Endometrium (tissue), 2 donors: Measurements from ENCODE around the gene ANGEL1.

ENCODE experiments used
- FAIRE-seq: peaks from 2 replicates; lab custom pipeline; 2012; peaks lifted over from hg19 to GRCh38; lab: Jason Lieb, UNC
- donor health status: control.
- donor health status: control.

Gene ANGEL1

DNA sequence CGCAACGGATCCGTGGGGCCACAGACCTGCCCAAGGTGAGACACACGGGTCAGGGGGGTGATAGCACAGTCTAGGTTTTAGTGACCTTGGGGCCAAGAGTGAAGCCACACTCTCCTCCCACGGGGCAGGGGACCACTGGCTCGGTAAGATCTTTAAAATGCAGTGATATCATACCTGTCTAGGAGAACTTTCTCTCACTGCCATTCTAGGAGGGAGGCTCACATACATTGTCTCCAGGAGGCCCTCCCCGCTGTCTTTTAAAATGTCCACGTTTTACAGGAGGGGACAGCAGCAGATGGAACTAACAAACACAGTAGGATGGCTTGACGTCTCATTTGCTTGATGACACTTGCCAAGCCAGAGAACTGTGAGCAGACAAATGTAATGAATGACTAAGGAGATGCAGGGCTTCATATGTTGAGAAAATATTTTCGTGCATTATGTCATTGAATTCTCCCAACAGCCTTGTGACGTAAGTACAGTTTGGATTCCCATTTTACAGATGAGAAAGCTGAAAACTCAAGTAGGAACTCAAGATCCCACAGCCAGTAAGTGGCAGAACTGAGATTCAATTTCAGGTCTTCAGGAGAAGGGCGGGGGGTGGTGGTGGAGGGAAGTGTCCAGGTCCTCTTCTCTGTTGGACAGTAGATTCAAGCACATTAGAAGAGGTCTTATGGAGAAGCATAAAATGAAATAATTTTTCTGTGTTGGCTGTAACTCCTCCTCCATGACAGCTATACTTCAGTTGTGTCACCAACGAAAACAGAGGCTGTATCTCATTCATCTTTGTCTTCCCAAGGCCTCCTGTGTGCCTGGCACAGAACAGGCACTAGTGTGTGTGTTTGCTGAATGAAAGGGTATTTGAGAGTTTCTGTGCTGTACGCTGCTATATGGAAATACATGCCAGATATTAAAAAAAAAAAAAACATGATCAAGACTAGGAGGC lies 49.3 kb downstream of the ANGEL1 start:
- no peak for FAIRE-seq

DNA sequence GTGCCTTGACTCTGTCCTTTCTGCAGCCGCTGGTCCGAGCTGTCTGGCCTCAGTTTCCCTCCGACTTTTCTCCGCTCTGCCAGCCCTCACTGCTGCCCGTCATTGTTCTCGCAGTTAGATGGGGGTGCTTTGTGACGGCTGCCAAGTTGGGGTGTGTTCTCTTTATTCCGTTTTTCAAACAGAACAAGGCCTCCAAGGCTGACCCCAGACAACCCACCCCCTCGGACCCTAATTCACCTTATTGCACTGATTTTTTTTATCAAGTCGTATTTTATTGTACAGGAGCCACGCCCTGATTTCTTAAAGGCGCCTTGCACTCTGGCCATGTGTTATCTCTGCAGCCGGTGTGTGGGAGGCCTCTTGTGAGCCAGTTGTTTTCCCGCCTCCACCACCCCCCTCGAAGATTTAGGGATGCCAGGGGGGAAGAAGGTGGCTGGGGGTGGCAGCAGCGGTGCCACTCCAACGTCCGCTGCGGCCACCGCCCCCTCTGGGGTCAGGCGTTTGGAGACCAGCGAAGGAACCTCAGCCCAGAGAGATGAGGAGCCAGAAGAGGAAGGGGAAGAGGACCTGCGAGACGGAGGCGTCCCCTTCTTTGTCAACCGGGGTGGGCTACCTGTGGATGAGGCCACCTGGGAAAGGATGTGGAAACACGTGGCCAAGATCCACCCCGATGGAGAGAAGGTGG lies 50.1 kb downstream of the ANGEL1 start:
- no peak for FAIRE-seq

DNA sequence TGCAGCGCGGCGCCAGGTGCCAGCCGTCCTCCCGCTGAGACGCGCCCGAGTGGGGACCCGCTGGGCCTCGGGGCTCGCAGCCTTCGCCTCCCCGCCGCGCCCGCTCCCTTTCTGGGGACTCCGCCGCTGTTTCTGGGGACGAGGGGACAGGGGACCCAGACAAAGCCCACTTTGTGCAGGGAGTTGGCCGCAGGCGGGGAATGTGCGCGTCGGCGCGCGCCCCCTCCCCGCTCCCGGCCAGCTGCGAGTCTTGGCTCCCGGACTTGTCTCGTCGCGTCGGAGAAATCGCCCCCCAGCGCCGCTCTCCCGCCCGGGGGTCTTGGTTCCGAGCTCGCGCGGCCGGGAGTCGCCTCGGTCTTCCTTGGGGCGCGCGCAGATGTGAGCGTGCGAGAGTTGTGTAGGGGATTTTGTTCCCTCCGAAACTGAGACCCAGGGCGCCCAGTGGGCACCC lies 50.7 kb downstream of the ANGEL1 start:
- FAIRE-seq = no peak

DNA sequence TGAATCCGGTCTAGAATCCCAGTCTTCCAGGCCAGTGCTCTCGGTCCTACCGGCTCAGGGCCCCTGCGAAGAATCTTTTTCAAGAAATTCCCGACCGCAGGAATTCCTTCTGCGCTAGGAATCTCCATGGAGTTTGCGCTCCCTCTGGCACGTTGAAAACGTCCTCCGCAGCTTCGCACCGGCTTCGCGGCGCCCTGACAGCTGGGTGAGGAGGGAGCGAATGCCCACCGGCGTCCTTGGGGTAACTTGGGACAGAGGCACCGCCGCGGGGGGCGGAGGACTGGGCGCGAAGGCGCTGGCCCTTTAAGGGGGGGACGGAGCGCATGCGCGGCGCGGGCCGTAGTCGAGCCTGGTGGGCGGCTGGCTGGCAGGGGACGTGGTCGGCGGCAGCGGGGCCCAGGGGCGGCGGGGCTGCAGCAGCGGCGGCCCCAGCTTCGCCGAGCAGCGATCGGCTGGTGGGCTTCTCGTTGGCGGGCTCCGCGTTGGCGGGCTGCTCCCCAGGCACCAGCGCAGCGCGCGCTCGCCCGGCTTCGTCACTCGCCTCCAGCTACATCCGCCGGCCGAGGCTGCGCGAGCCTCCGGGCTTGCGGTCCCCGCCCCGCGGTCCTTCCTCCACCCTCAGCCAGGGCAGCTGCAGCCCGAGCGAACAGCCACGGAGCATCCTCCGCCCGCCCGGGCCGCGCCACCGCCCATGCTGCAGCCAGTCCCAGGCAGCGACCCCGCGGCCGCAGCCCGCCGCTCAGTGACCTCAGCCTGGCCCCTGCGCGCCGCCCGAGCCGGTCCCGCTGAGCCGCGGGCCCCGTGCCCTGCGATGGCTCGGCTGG lies 51.3 kb downstream of the ANGEL1 start, which contains the start of gene VASH1:
Gene VASH1 (plus strand): TSS at position 333 of the 824 bp plus-strand sequence. CDS start 1,354 bp downstream, outside the sequence.
- no peak for FAIRE-seq

DNA sequence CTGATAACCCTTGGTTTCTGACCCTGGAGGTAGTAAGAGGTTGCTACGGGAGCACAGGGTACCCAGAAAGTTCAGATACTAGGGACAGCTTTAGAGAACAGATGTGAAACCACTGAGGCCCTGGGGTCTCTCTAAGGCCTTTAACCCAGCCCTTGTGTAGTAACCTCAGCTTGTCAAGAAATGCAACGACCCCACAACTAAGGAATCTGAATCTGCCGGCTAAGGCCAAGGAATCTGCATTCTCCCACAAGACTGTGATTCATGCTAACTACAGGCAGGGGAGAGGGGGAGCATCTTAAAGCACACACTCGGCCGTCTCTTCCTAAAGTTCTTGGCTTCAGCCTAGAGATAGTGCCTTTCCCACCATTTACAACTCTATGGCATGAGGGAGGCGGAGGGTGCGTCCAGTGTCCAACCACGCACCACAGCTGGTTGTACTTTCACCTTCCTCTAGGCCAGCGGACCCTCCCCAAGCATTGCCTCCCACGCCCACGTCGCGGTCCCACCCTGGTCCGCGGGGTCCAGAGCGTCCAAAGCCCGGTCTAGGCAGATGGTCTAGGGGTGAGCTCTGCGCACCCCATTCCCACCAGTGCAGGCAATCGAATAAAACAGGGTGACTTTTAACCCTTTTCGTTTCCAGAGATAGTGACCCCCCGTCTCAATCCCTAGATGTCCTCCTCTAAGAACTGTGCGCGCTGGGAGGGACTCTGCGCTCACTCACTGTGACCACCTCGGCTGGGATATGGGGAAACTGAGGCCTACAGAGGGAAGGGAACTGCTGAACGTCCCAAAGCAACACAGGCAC lies 52.1 kb downstream of the ANGEL1 start:
- no peak for FAIRE-seq

DNA sequence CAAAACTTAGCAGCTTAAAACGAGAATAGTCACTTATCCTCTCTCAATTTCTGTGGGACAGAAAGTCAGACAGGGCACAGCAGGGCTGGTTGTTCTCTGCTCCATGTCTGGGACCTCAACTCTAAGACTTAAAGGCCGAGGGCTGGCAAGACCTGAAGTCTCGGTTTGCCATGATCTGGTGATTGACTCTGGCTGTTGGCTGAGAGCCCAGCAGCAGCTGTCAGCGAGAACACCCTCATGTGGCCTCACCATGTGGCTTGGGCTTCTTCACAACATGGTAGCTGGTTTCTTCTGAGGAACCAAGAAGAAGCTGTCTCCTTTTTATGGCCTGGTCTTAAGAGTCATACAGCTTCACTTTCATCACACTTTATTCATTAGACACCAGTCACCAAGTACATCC lies 53.1 kb downstream of the ANGEL1 start:
- no peak for FAIRE-seq

DNA sequence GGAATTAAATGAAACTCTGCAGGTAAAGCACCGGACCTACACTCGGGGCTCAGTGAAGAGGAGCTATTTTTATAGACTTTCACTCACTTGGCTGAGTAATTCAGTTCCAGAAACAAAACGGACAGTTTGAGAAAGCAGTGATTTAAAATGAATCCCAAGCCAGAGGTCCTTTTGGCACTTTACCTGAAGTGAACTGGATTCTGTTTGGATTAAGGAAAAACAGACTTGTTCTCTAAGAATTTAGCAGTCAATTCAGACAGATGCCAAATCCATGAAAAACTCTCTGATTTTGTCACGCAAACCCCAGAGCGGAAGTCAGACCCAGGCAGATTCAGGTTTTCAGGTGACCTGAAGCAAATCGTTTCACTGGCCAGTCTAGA lies 56.3 kb downstream of the ANGEL1 start:
- no peak for FAIRE-seq

DNA sequence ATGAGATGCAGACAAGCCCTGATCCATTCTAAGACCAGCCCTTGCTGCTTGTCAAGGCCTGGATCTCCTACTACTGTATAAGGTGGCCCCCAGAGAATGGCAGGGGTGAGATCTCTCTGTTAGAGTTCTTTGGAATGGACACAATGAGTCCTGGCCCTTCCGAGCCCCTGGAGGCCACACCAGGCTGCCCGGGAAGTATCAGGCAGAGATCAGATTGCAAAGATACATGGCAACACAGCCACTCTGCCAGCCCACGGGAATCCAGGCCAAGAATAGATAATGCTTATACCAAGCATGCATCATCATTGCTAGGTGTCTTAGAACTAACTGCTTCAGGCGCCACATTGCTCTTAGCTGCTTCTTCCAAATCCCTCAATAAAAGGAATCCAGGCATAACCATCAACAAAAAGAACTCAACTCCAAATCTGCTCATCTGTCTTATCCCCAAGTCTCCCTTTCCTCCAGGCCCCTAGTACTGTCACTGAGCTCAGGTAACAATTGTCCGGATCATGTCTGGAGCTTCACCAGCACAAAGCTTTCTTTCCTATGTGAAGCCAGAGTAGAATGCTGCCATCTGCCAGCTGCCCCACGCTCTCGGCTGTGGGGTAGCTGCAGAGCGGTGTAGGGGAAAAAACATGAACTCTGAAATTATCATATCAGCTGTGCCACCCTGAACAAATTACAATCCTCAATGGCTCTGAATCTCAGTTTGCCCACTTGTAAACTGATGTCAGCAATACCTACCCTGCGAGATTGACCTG lies 56.9 kb downstream of the ANGEL1 start:
- no peak for FAIRE-seq

DNA sequence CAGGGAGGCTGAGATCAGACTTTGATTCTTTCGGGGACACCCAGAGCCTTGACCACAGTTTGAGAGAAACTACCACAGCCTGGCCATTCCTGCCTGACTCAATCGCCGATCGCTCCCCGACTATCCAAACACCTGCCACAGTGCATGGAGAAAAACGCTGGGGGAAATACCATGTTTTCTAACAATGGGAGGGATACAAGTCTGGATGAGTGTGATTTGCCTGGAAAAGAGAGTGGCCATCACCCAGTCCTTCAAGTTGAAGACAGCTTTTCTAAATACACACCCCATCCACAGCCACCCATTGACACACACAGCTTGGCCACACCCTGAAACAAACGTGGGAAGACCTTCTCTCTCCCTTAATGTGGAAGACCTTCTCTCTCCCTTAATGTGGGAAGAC lies 58.1 kb downstream of the ANGEL1 start:
- no peak for FAIRE-seq

DNA sequence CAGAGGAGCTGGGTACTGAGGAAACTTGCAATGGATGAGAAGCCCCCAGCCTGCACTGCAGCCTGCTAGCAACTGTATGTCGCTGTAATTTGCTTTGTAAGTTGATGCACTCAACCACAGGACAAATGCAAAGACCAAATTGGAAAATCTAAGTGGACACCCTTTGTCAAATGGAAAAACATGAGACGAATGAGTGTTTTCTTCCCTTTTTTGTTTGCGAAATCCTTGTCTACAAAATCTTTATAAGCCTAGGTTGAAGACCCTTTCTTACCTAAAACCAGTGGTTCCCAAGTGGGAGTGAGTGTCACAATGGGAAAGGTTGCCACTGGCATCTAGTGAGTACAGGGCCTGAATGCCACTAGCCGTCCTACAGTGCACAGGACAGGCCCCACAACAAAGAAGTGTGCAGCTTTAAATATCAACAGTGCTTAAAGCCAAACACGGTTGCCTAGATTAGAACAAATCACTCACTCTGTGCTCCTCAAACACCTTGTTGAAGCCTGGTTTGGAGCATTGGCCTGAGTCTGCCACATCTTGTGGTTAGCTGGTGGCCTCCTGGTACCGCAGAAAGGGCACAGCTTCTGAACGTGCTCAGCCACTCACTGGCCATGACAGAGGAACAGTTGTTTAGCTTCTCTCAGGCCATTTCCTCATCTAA lies 59.0 kb downstream of the ANGEL1 start:
- no peak for FAIRE-seq

DNA sequence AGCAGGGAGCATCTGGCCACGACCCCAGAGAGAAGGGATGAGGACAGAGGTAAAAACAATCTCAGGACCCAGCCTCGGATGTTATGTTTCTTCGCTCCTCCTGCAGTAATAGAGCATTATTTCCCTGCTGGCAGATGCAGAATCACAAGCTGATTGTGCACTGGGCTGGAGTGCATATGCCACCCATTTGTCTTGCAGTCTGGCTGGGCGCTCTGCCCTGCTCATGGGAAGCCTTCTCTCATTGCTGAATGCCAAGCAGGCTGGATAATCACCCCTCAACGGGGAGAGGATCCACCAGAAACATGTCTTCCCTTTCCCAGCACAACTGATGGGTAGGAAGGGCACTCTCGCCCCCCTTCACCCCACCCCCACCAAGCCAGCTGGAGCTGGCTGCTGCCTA lies 59.9 kb downstream of the ANGEL1 start:
- no peak for FAIRE-seq

DNA sequence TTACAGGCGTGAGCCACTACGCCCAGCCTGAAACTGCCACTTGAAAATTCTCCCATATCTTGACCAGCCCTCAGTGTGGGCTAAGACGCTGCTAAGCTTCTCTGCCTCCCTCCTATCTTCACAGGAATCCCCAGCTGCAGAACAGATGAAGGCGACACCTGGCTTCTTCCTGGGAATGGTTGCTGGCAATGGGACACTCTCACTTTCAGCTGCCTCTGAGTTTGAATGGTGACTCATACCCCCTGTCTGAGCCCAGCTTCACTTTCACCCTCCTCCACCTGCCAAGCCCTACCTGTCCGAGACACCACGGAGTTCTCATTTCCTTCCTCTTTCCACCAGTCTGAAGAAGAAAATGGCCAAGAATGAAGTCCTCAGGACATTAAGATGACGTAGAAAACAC lies 69.7 kb downstream of the ANGEL1 start:
- FAIRE-seq = no peak

DNA sequence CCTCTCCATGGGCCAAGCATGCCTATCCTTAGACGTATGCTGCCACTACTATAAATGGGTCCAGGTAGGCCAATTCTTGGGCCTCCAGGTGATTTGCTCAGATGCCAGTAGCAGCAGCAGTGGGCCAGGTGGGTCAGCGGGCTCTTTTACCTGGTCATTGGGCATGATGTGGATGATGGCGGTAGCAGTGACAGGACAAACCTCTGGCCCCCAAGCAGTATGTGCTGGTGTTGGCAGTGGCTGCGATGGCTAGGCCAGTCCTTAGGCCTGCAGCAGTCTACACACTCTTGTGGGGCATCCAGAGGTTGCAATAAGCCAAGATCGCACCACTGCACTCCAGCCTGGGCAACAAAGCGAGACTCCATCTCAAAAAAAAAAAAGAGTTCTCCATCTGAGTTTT lies 70.5 kb downstream of the ANGEL1 start:
- FAIRE-seq = no peak

DNA sequence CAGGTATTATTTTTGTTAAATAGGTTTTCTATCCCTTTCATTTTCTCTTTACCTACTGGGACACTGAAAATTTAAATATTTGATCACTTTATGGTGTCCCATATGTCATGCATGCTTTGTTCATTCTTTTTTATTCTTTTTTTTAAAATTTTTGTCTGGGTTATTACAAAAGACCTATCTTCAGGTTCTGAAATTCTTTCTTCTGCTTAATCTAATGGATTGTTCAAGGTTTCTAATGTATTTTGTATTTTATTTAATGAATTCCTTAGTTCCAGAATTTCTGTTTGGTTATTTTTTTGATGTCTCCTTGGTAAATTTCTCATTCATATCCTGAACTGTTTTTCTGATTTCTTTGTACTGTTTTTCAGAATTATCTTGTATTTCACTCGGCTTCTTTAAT lies 71.6 kb downstream of the ANGEL1 start:
- FAIRE-seq = no peak
